ENCODE measurements around the gene CHRNA1.

Gene CHRNA1

GRCh38 chr2:174781996-174782395 is 17.7 kb upstream of the CHRNA1 start:
- Histone ChIP-seq H2BK5ac (ENCODE audit: low read depth, low read length, poor library complexity) (no peak overlapping the region), H3K4me3 (ENCODE audit: low read depth, low read length) (no peak overlapping the region), H2AFZ (ENCODE audit: insufficient read depth, low read length, poor library complexity) (no peak overlapping the region), H4K12ac (ENCODE audit: low read depth, low read length) (no peak overlapping the region), H3K14ac (ENCODE audit: low read length) (no peak overlapping the region), H3K79me1 (ENCODE audit: low read length) (peaks cover 3% of the 10 kb centered on the region), H3K27me3 (ENCODE audit: insufficient read depth, low read length) (no peaks in the 10 kb centered on the region), H3K79me2 (ENCODE audit: control insufficient read depth, insufficient read depth, low read length, poor library complexity) (no peaks in the 10 kb centered on the region), H3K9ac (ENCODE audit: low read length) (no peak overlapping the region), H4K91ac (ENCODE audit: low read depth, low read length) (no peak overlapping the region), H3K18ac (ENCODE audit: low read length) (no peak overlapping the region), H3K36me3 (ENCODE audit: control insufficient read depth in 1 of 2, insufficient read depth in 2 of 2, low read length in 2 of 2) (no peaks in the 10 kb centered on the region), H3K4me1 (ENCODE audit: control insufficient read depth in 1 of 2, insufficient read depth in 2 of 2, low read length in 2 of 2) (peaks cover 5 to 7% of the 10 kb centered on the region in 2 experiments), H2BK12ac (ENCODE audit: low read length) (no peak overlapping the region), H3K4me2 (ENCODE audit: low read length) (no peak overlapping the region), H2BK120ac (ENCODE audit: insufficient read depth, low read length, poor library complexity) (no peak overlapping the region), H3K4ac (ENCODE audit: low read depth, low read length) (no peak overlapping the region), H3K23ac (ENCODE audit: low read length) (no peak overlapping the region), H3K27ac (ENCODE audit: low read depth, low read length) (no peak overlapping the region), H3K9me3 (ENCODE audit: insufficient read depth, low read depth, low read length) (no peaks in the 10 kb centered on the region), H4K8ac (ENCODE audit: low read depth, low read length) (no peak overlapping the region), H2AK5ac (ENCODE audit: low read length) (no peak overlapping the region)
- WGBS (ENCODE audit: extremely low coverage, insufficient coverage, insufficient read length): no CpG with 5 or more reads among the region's 11 CpGs
- DNase-seq: no peak

- Histone ChIP-seq H3K4me1 (ENCODE audit: control insufficient read depth in 1 of 2, insufficient read depth in 2 of 2, low read length in 2 of 2) (peaks cover 5 to 7% of the 10 kb centered on the region in 2 experiments), H3K9me3 (ENCODE audit: insufficient read depth, low read depth, low read length) (no peaks in the 10 kb centered on the region), H4K91ac (ENCODE audit: low read depth, low read length) (no peak overlapping the region), H2BK120ac (ENCODE audit: insufficient read depth, low read length, poor library complexity) (no peak overlapping the region), H3K79me2 (ENCODE audit: control insufficient read depth, insufficient read depth, low read length, poor library complexity) (no peaks in the 10 kb centered on the region), H3K27ac (ENCODE audit: low read depth, low read length) (no peak overlapping the region), H3K27me3 (ENCODE audit: insufficient read depth, low read length) (no peaks in the 10 kb centered on the region), H2AK5ac (ENCODE audit: low read length) (no peak overlapping the region), H3K23ac (ENCODE audit: low read length) (no peak overlapping the region), H3K18ac (ENCODE audit: low read length) (no peak overlapping the region), H3K4ac (ENCODE audit: low read depth, low read length) (no peak overlapping the region), H4K8ac (ENCODE audit: low read depth, low read length) (no peak overlapping the region), H3K14ac (ENCODE audit: low read length) (no peak overlapping the region), H4K12ac (ENCODE audit: low read depth, low read length) (no peak overlapping the region), H3K79me1 (ENCODE audit: low read length) (peaks cover 3% of the 10 kb centered on the region), H2AFZ (ENCODE audit: insufficient read depth, low read length, poor library complexity) (no peak overlapping the region), H2BK5ac (ENCODE audit: low read depth, low read length, poor library complexity) (no peak overlapping the region), H3K9ac (ENCODE audit: low read length) (no peak overlapping the region), H3K36me3 (ENCODE audit: control insufficient read depth in 1 of 2, insufficient read depth in 2 of 2, low read length in 2 of 2) (no peaks in the 10 kb centered on the region), H3K4me2 (ENCODE audit: low read length) (no peak overlapping the region), H3K4me3 (ENCODE audit: low read depth, low read length) (no peak overlapping the region), H2BK12ac (ENCODE audit: low read length) (no peak overlapping the region)
- DNase-seq: no peak
- no CpG with 5 or more reads among the region's 9 CpGs for WGBS (ENCODE audit: extremely low coverage, insufficient coverage, insufficient read length)
Measured at GRCh38 chr2:174781298-174781697, 17.0 kb upstream of the CHRNA1 start.

GRCh38 chr2:174780856-174781255 is 16.6 kb upstream of the CHRNA1 start:
- no peak overlapping the region for H2BK5ac ChIP-seq (ENCODE audit: low read depth, low read length, poor library complexity)
- H3K18ac ChIP-seq (ENCODE audit: low read length): no peak overlapping the region
- no peak overlapping the region for H3K23ac ChIP-seq (ENCODE audit: low read length)
- no peak overlapping the region for H2AFZ ChIP-seq (ENCODE audit: insufficient read depth, low read length, poor library complexity)
- no peak overlapping the region for H4K91ac ChIP-seq (ENCODE audit: low read depth, low read length)
- no peak overlapping the region for H2BK12ac ChIP-seq (ENCODE audit: low read length)
- H3K4me3 ChIP-seq (ENCODE audit: low read depth, low read length): no peak overlapping the region
- no peak overlapping the region for H3K9ac ChIP-seq (ENCODE audit: low read length)
- H3K27ac ChIP-seq (ENCODE audit: low read depth, low read length): no peak overlapping the region
- no peaks in the 10 kb centered on the region for H3K9me3 ChIP-seq (ENCODE audit: insufficient read depth, low read depth, low read length)
- no peak overlapping the region for H2BK120ac ChIP-seq (ENCODE audit: insufficient read depth, low read length, poor library complexity)
- H3K4me1 ChIP-seq (ENCODE audit: control insufficient read depth in 1 of 2, insufficient read depth in 2 of 2, low read length in 2 of 2): peaks cover 5 to 7% of the 10 kb centered on the region in 2 experiments
- no peaks in the 10 kb centered on the region for H3K79me2 ChIP-seq (ENCODE audit: control insufficient read depth, insufficient read depth, low read length, poor library complexity)
- no peak overlapping the region for H4K12ac ChIP-seq (ENCODE audit: low read depth, low read length)
- no peaks in the 10 kb centered on the region for H3K36me3 ChIP-seq (ENCODE audit: control insufficient read depth in 1 of 2, insufficient read depth in 2 of 2, low read length in 2 of 2)
- H3K4ac ChIP-seq (ENCODE audit: low read depth, low read length): no peak overlapping the region
- no peak overlapping the region for H4K8ac ChIP-seq (ENCODE audit: low read depth, low read length)
- H3K4me2 ChIP-seq (ENCODE audit: low read length): no peak overlapping the region
- H2AK5ac ChIP-seq (ENCODE audit: low read length): no peak overlapping the region
- no peaks in the 10 kb centered on the region for H3K27me3 ChIP-seq (ENCODE audit: insufficient read depth, low read length)
- WGBS (ENCODE audit: extremely low coverage, insufficient coverage, insufficient read length): no CpG with 5 or more reads among the region's 7 CpGs
- H3K79me1 ChIP-seq (ENCODE audit: low read length): peaks cover 3% of the 10 kb centered on the region
- H3K14ac ChIP-seq (ENCODE audit: low read length): no peak overlapping the region
- DNase-seq: no peak

- Histone ChIP-seq H4K91ac (ENCODE audit: low read depth, low read length) (no peak overlapping the region), H3K9me3 (ENCODE audit: insufficient read depth, low read depth, low read length) (no peaks in the 10 kb centered on the region), H3K36me3 (ENCODE audit: control insufficient read depth in 1 of 2, insufficient read depth in 2 of 2, low read length in 2 of 2) (no peaks in the 10 kb centered on the region), H3K9ac (ENCODE audit: low read length) (no peak overlapping the region), H4K12ac (ENCODE audit: low read depth, low read length) (no peak overlapping the region), H3K23ac (ENCODE audit: low read length) (no peak overlapping the region), H3K14ac (ENCODE audit: low read length) (no peak overlapping the region), H3K18ac (ENCODE audit: low read length) (no peak overlapping the region), H3K27me3 (ENCODE audit: insufficient read depth, low read length) (no peaks in the 10 kb centered on the region), H3K4ac (ENCODE audit: low read depth, low read length) (no peak overlapping the region), H2AFZ (ENCODE audit: insufficient read depth, low read length, poor library complexity) (no peak overlapping the region), H3K4me2 (ENCODE audit: low read length) (no peak overlapping the region), H2BK120ac (ENCODE audit: insufficient read depth, low read length, poor library complexity) (no peak overlapping the region), H2BK12ac (ENCODE audit: low read length) (no peak overlapping the region), H3K27ac (ENCODE audit: low read depth, low read length) (no peak overlapping the region), H2AK5ac (ENCODE audit: low read length) (no peak overlapping the region), H3K4me1 (ENCODE audit: control insufficient read depth in 1 of 2, insufficient read depth in 2 of 2, low read length in 2 of 2) (peaks cover 5 to 7% of the 10 kb centered on the region in 2 experiments), H3K4me3 (ENCODE audit: low read depth, low read length) (no peak overlapping the region), H3K79me2 (ENCODE audit: control insufficient read depth, insufficient read depth, low read length, poor library complexity) (no peaks in the 10 kb centered on the region), H4K8ac (ENCODE audit: low read depth, low read length) (no peak overlapping the region), H2BK5ac (ENCODE audit: low read depth, low read length, poor library complexity) (no peak overlapping the region), H3K79me1 (ENCODE audit: low read length) (peaks cover 3% of the 10 kb centered on the region)
- no CpG with 5 or more reads among the region's 5 CpGs for WGBS (ENCODE audit: extremely low coverage, insufficient coverage, insufficient read length)
- peak; percentile 18 to 71 for DNase-seq
Measured at GRCh38 chr2:174780191-174780840, 16.0 kb upstream of the CHRNA1 start.
